ENCODE measurements around the gene ZNF620. TPM values are rescaled to one million over a fixed set of nuclear protein-coding genes. Genes with fewer than 3 reads are reported as not detected.

Gene ZNF620
- total RNA-seq, 4 donors from 2014 or later: 2.2 to 6.5 (median 2.5) TPM

DNA sequence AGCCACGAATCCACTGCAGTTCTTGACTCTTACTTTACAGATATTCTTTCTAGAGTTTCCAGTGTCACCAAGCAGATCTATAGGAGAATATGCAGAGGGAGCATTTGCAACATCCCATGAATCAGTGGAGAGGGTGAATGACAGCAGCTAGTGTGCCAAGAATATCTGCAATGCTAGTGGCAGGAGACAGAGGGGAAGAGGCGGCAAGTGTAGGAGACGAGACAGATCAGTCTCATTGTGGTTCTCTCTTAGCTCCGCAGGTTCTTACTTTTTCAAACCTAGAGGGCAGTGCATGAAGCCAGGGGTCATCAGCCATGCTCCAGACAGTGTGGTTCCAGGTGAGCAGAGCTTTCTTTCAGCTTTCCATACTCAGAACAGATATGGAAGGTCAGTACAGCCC lies 28.2 kb upstream of the ZNF620 start:
- intact Hi-C loops (cut with DNase I): loop anchor here (5.0 kb wide), 1 partner anchor 45 kb away; the partner anchor contains the start of gene ZNF621
- H3K4me1 ChIP-seq: peaks cover 7 to 15% (median 13%) of the 10 kb centered on the region in 4 donors
- H3K27me3 ChIP-seq: no peaks in the 10 kb centered on the region
- DNase-seq (ENCODE audit: extremely low spot score): no peak
- TF ChIP-seq POLR2A (IDR thresholded peaks at IDR 0.05; ENCODE audit: low read depth) (no peak), EP300 (IDR thresholded peaks at IDR 0.05) (no peak), POLR2AphosphoS5 (IDR thresholded peaks at IDR 0.05) (no peak)
- TF ChIP-seq, protein P1, sequence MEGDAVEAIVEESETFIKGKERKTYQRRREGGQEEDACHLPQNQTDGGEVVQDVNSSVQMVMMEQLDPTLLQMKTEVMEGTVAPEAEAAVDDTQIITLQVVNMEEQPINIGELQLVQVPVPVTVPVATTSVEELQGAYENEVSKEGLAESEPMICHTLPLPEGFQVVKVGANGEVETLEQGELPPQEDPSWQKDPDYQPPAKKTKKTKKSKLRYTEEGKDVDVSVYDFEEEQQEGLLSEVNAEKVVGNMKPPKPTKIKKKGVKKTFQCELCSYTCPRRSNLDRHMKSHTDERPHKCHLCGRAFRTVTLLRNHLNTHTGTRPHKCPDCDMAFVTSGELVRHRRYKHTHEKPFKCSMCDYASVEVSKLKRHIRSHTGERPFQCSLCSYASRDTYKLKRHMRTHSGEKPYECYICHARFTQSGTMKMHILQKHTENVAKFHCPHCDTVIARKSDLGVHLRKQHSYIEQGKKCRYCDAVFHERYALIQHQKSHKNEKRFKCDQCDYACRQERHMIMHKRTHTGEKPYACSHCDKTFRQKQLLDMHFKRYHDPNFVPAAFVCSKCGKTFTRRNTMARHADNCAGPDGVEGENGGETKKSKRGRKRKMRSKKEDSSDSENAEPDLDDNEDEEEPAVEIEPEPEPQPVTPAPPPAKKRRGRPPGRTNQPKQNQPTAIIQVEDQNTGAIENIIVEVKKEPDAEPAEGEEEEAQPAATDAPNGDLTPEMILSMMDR (IDR thresholded peaks at IDR 0.05): no peak
- no peak overlapping the region for H3K27ac ChIP-seq (replicated peaks in 1 of 4)
- H3K9me3 ChIP-seq: no peaks in the 10 kb centered on the region
- WGBS: 59% methylated on average over 4 of the region's 4 CpGs
- peak overlapping the region; percentile 66 to 88 (median 72) for H3K4me3 ChIP-seq
- peaks cover 21 to 39% (median 28%) of the 10 kb centered on the region in 4 donors for H3K36me3 ChIP-seq

DNA sequence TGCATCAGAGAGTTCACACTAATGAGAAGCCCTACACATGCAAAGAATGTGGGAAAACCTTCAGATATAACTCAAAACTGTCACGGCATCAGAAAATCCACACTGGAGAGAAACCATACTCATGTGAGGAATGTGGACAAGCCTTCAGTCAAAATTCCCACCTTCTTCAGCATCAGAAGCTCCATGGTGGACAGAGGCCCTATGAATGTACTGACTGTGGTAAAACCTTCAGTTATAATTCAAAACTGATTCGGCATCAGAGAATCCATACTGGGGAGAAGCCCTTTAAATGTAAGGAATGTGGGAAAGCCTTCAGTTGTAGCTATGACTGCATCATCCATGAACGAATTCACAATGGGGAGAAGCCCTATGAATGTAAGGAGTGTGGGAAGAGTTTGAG lies 18.7 kb upstream of the ZNF620 start:
- DNase-seq (ENCODE audit: extremely low spot score): no peak
- 93% methylated on average over 3 of the region's 3 CpGs for WGBS
- intact Hi-C loops (cut with DNase I): no loop called here
- Histone ChIP-seq H3K9me3 (peaks cover 0 to 23% (median 18%) of the 10 kb centered on the region in 4 donors), H3K27ac (replicated peaks in 1 of 4) (no peak overlapping the region), H3K4me1 (no peaks in the 10 kb centered on the region), H3K36me3 (peaks cover 55 to 74% (median 58%) of the 10 kb centered on the region in 4 donors), H3K27me3 (no peaks in the 10 kb centered on the region), H3K4me3 (no peak overlapping the region)
- TF ChIP-seq POLR2A (IDR thresholded peaks at IDR 0.05; ENCODE audit: low read depth) (no peak), POLR2AphosphoS5 (IDR thresholded peaks at IDR 0.05) (no peak), EP300 (IDR thresholded peaks at IDR 0.05) (no peak)
- TF ChIP-seq, protein P1 (IDR thresholded peaks at IDR 0.05): no peak

DNA sequence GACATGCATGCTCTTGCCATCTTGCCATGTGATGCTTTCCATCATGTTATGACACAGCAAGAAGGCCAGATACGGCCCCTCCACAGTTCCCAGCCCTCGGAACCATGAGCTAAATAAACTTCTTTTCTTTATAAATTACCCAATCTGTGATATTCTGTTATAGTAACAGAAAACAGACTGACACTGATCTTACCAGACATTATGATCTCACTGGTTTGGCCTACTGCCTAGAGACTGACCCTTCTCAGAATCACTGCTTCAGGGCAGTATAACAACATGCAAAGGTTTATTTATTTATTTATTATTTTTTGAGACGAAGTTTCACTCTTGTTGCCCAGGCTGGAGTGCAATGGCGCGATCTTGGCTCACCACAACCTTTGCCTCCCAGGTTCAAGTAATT lies 14.9 kb upstream of the ZNF620 start:
- no peaks in the 10 kb centered on the region for H3K27me3 ChIP-seq
- H3K4me3 ChIP-seq: no peak overlapping the region
- intact Hi-C loops (cut with DNase I): no loop called here
- no peak overlapping the region for H3K27ac ChIP-seq (replicated peaks in 1 of 4)
- WGBS: 81% methylated on average over 5 of the region's 5 CpGs
- H3K36me3 ChIP-seq: peaks cover 20 to 37% (median 23%) of the 10 kb centered on the region in 4 donors
- H3K9me3 ChIP-seq: peaks cover 0 to 23% (median 18%) of the 10 kb centered on the region in 4 donors
- TF ChIP-seq EP300 (IDR thresholded peaks at IDR 0.05) (no peak), POLR2A (IDR thresholded peaks at IDR 0.05; ENCODE audit: low read depth) (no peak), POLR2AphosphoS5 (IDR thresholded peaks at IDR 0.05) (no peak)
- TF ChIP-seq, protein P1 (IDR thresholded peaks at IDR 0.05): no peak
- H3K4me1 ChIP-seq: no peaks in the 10 kb centered on the region
- DNase-seq (ENCODE audit: extremely low spot score): no peak

DNA sequence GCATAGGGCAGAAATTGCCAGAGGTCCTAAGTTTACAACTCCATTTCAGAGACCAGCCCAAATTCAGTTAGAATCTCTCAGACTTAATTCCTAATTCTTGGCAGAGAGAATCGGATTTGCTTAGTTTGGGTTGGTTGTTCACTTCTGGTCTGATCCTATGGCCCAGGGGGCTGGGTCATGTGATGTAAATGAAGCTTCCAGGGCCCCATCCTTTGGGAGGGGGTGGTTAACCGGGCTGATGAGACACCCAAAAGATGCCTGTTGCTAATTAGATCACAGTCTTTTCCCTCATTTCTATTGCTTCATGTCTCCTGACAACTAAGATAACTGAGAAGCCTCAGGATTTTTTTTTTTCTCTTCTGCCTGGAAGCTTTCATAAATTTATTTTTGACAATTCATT lies 11.1 kb upstream of the ZNF620 start:
- no peak for DNase-seq (ENCODE audit: extremely low spot score)
- TF ChIP-seq POLR2A (IDR thresholded peaks at IDR 0.05; ENCODE audit: low read depth) (no peak), EP300 (IDR thresholded peaks at IDR 0.05) (no peak), POLR2AphosphoS5 (IDR thresholded peaks at IDR 0.05) (no peak)
- TF ChIP-seq, protein P1 (IDR thresholded peaks at IDR 0.05): no peak
- Histone ChIP-seq H3K4me1 (no peaks in the 10 kb centered on the region), H3K27ac (replicated peaks in 1 of 4) (no peak overlapping the region), H3K9me3 (no peaks in the 10 kb centered on the region), H3K36me3 (peaks cover 0 to 2% (median 0%) of the 10 kb centered on the region in 4 donors), H3K27me3 (no peaks in the 10 kb centered on the region), H3K4me3 (no peak overlapping the region)
- whole genome bisulfite sequencing: 23% methylated on average over 2 of the region's 2 CpGs
- intact Hi-C loops (cut with DNase I): no loop called here

DNA sequence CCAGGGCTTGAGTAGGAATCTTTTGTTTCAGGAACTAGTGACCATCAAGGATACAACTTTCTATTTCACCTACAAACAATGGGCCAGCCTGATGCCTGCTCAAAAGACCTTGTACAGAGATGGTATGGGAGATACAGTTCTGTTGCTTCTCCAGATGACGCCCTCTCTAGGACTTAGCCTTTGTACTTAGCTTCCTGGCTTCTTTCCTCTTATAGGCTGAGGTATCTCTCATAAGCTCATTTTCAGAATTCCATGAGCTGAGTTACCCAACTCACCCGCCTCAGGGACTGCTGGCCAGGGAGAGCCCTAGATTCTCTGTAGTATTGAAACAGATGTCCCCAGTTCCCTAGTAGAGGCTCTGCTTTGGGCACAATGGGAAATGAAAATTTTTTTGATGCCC lies 8.6 kb upstream of the ZNF620 start:
- no peaks in the 10 kb centered on the region for H3K4me1 ChIP-seq
- no peaks in the 10 kb centered on the region for H3K36me3 ChIP-seq
- TF ChIP-seq EP300 (IDR thresholded peaks at IDR 0.05): no peak
- no peak for TF ChIP-seq POLR2AphosphoS5 (IDR thresholded peaks at IDR 0.05)
- TF ChIP-seq, protein P1 (IDR thresholded peaks at IDR 0.05): no peak
- TF ChIP-seq POLR2A (IDR thresholded peaks at IDR 0.05; ENCODE audit: low read depth): no peak
- no peak overlapping the region for H3K27ac ChIP-seq (replicated peaks in 1 of 4)
- intact Hi-C loops (cut with DNase I): no loop called here
- DNase-seq (ENCODE audit: extremely low spot score): no peak
- no peak overlapping the region for H3K4me3 ChIP-seq
- H3K9me3 ChIP-seq: no peaks in the 10 kb centered on the region
- 93% methylated on average over 2 of the region's 2 CpGs for WGBS
- no peaks in the 10 kb centered on the region for H3K27me3 ChIP-seq
